ENCODE results near the gene SALL1.

SALL1 gene

DNA sequence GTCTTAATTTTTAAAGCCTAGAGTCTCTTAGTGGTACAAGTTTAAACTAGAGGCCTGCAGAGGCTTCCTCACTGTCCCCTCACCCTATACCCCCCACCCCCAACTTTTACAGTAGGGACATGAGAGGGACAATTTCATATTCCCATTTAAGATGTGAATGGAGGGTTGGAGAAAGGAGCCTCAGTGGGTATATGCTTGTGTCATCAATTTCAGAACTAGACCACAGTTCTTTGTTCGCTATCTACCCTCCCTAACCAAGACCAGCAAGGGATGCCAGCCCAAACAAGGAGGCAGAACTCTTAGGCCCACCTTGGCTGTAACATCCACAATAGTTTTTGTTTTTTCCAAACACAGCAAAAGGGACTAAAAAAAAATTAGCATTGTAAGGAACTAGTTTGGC, 14.0 kb upstream of the SALL1 start:
- no peak overlapping the region for H3K4me3 ChIP-seq
- no peak for DNase-seq (ENCODE audit: low spot score)
- TF ChIP-seq, protein P1, sequence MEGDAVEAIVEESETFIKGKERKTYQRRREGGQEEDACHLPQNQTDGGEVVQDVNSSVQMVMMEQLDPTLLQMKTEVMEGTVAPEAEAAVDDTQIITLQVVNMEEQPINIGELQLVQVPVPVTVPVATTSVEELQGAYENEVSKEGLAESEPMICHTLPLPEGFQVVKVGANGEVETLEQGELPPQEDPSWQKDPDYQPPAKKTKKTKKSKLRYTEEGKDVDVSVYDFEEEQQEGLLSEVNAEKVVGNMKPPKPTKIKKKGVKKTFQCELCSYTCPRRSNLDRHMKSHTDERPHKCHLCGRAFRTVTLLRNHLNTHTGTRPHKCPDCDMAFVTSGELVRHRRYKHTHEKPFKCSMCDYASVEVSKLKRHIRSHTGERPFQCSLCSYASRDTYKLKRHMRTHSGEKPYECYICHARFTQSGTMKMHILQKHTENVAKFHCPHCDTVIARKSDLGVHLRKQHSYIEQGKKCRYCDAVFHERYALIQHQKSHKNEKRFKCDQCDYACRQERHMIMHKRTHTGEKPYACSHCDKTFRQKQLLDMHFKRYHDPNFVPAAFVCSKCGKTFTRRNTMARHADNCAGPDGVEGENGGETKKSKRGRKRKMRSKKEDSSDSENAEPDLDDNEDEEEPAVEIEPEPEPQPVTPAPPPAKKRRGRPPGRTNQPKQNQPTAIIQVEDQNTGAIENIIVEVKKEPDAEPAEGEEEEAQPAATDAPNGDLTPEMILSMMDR (IDR thresholded peaks at IDR 0.05), result no peak
- no peak overlapping the region for H3K27ac ChIP-seq

DNA sequence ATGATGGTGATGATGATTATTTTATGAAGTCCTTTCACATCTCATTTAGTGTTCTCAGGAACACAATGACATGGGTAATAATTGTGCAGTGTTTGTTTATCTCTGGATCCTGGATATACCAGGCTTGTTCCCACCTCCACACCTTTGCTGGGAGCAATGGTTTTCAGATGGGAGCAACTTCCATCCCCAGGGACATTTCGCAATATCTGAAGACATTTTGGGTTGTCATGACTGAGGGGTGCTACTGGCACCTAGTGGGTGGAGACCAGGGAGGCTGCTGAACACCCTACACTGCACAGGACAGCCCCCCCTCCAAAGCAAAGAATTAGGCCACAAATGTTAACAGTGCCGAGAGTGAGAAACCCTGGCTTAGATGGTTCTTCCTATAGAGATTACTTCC, 13.5 kb upstream of the SALL1 start:
- DNase-seq (ENCODE audit: low spot score), result no peak
- TF ChIP-seq, protein P1 (IDR thresholded peaks at IDR 0.05), result no peak
- H3K4me3 ChIP-seq, result no peak overlapping the region
- no peak overlapping the region for H3K27ac ChIP-seq

DNA sequence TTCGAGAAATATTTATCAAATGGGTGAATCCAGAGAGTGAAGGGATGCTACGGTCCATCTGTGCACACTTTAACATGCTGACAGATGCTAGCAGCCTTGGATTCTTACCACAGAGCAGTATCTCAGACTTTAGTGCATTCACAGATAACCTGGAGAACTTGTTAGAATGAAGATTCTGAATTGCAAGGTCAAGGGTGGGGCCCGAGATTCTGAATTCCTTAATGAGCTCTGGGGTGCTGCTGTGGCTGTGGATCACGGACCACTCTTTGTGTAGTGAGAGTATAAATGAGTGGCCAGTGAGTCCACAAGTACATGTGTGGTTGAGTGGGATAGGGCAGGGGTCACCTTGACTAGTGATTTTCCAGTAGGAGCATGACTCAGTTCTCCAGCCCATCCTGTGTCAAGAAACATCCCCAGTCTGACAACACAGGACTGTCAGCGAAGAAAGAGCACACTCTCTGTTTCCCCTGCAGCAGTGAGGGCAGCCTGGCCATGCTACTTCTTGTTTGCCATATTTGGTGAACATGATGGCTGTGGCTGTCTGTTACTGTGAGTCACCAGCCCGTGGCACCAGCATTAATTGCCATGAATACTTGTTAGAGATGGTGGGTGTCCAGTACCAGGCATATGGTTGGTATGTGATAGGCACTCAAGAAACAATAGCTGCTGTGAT, 13.0 kb upstream of the SALL1 start:
- TF ChIP-seq, protein P1 (IDR thresholded peaks at IDR 0.05), result no peak
- H3K27ac ChIP-seq, result no peak overlapping the region
- no peak overlapping the region for H3K4me3 ChIP-seq
- no peak for DNase-seq (ENCODE audit: low spot score)

DNA sequence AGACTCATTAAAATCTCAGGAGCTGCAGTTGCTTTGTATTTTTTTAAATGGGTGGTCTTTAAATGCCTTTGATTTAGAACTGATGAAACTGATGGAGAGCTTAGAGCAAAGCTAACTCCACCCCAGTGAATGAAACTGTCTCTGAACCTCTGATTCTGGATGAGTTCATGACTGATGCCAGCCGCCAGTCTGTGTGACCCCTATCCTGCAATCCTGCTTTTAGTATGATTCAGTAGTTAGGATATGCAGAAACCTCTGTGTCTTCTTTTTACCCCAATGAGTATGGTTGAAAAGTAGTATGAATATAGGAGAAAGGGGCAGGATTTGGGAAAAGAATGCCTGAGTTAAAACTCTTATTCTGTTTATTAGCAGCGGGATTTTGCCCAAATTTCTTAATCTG, 12.3 kb upstream of the SALL1 start:
- Histone ChIP-seq H3K27ac (no peak overlapping the region), H3K4me3 (no peak overlapping the region)
- no peak for DNase-seq (ENCODE audit: low spot score)
- TF ChIP-seq, protein P1 (IDR thresholded peaks at IDR 0.05), result no peak

DNA sequence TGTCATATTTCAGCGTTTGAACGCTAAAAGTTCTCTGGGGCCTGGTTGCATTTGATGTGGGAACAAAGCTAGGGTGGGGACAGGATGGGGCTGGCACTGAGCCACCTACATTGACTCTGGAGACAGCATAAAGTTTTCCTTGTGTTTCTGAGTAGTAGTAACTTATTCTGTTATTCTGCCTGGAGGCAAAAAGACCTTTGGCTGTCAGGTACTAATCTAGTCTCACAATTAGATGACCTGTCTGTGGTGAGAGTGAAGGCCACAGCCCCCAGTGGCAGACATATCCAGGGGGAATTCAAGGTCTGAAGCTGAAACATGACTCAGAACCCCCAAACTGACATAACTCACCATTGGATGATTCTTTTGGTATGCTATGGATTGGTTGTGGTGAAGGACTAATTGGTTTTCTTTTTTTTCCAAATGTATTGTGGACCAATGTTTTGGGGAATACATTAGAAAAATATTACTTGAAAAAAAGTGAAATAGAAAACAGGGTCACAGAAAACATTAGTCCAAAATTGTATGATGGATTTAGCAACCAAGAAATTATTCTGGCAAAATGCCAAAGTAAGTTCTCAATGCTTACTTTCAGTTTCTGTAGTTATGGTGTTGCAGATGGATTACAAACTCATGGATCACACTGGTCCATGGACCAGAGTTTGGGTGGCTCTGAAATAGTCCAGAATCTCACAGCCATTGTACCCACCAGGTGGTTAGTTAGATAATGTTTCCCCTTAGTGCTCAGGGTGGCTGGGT, 10.5 kb upstream of the SALL1 start:
- DNase-seq (ENCODE audit: low spot score), result no peak
- no peak overlapping the region for H3K27ac ChIP-seq
- no peak overlapping the region for H3K4me3 ChIP-seq
- TF ChIP-seq, protein P1 (IDR thresholded peaks at IDR 0.05), result no peak

DNA sequence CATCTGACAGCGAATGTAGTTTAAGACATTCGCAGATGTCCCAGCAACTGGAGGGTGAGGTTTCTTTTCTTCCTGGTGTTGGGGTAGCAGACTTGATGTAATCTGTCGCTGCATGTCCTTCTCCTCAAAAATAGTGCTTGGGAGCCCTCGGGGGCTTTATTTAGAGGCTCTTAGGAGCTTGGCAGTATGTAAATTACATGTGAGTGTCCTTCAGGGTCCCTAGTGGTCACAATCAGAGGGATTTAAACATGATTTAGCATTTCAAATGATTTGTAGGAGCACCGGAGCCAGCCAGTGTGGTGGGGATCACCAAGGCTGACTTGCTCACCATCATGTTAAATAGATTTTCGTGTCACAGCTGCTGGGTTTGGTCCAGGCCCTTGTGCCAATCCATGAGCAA, 8.8 kb upstream of the SALL1 start:
- H3K27ac ChIP-seq, result no peak overlapping the region
- H3K4me3 ChIP-seq, result no peak overlapping the region
- TF ChIP-seq, protein P1 (IDR thresholded peaks at IDR 0.05), result no peak
- DNase-seq (ENCODE audit: low spot score), result peak; percentile 43

DNA sequence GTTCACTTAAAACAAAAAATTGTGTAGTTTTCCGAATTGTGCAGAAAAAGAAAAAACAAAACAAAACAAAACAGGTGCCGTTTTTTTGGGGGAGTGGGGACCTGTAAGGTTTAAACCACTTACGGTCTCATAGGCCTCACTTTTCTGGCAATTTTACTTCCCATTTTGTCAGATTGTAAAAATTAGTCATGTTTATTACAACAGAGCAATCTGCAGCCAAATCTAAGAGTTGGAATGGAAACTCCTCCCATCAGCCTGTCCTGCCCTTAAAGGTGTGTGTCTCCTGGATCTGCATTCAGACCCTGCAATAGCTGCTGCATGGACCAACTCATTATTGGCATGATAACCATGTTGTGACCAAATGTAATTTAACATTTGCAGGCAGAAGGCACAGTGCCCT, 8.2 kb upstream of the SALL1 start:
- no peak overlapping the region for H3K4me3 ChIP-seq
- TF ChIP-seq, protein P1 (IDR thresholded peaks at IDR 0.05), result no peak
- DNase-seq (ENCODE audit: low spot score), result no peak
- H3K27ac ChIP-seq, result no peak overlapping the region
